ENCODE measurements around the gene GNA12. TPM values are rescaled to one million over a fixed set of nuclear protein-coding genes. Genes with fewer than 3 reads are reported as not detected.

GNA12 gene
- total RNA-seq, 4 donors from 2014 or later = 23.3 to 30.5 (median 28.7) TPM

GRCh38 chr7:2809903-2810625, 34.0 kb downstream of the GNA12 start:
- TF ChIP-seq CTCF (IDR thresholded peaks at IDR 0.05; ENCODE audit: low read depth) = no peak

- no peak for TF ChIP-seq CTCF (IDR thresholded peaks at IDR 0.05; ENCODE audit: low read depth)
Observed at GRCh38 chr7:2808891-2809665, 35.0 kb downstream of the GNA12 start.

GRCh38 chr7:2807845-2808772, 36.0 kb downstream of the GNA12 start:
- no peak for TF ChIP-seq CTCF (IDR thresholded peaks at IDR 0.05; ENCODE audit: low read depth)

GRCh38 chr7:2807460-2807844, 36.7 kb downstream of the GNA12 start:
- no peak for TF ChIP-seq CTCF (IDR thresholded peaks at IDR 0.05; ENCODE audit: low read depth)

- no peak for TF ChIP-seq CTCF (IDR thresholded peaks at IDR 0.05; ENCODE audit: low read depth)
Observed at GRCh38 chr7:2806571-2806970, 37.5 kb downstream of the GNA12 start.

GRCh38 chr7:2805213-2805944, 38.7 kb downstream of the GNA12 start:
- no peak for TF ChIP-seq CTCF (IDR thresholded peaks at IDR 0.05; ENCODE audit: low read depth)
